BLaER1 (cell line): ENCODE data around the gene SOX5.
"Not testable (repeated sequence)": the region's sequence is repeated elsewhere in the genome, so short reads cannot be mapped to it uniquely, and the experiment has no call there.

Source experiments
- H3K27ac ChIP-seq: shearing (Covaris generic); formaldehyde crosslinking; 2 replicates; pipeline ENCODE4 v1.8.1; 2022
- H3K27me3 ChIP-seq: shearing (Covaris generic); formaldehyde crosslinking; 2 replicates; pipeline ENCODE4 v1.8.1; 2022
- H3K36me3 ChIP-seq: shearing (Covaris generic); formaldehyde crosslinking; 2 replicates; pipeline ENCODE4 v1.8.1; 2022
- H3K4me1 ChIP-seq: shearing (Covaris generic); formaldehyde crosslinking; 2 replicates; pipeline ENCODE4 v1.8.1; 2022
- H3K4me2 ChIP-seq: shearing (Covaris generic); formaldehyde crosslinking; 2 replicates; pipeline ENCODE4 v1.8.1; 2022
- H3K4me3 ChIP-seq: shearing (Covaris generic); formaldehyde crosslinking; 2 replicates; pipeline ENCODE4 v1.8.1; 2022
- H3K9ac ChIP-seq: shearing (Covaris generic); formaldehyde crosslinking; 2 replicates; pipeline ENCODE4 v1.8.1; 2022
- H3K9me3 ChIP-seq: shearing (Covaris generic); formaldehyde crosslinking; 2 replicates; pipeline ENCODE4 v1.8.1; 2022
- H4K20me1 ChIP-seq: shearing (Covaris generic); formaldehyde crosslinking; 2 replicates; pipeline ENCODE4 v1.8.1; 2022
- Cebpa-rat ChIP-seq: shearing (Covaris generic); IDR thresholded peaks from 2 replicates; pipeline ENCODE4 v1.8.1; 2022

Gene SOX5

GRCh38 chr12:23750923-23751322 lies 198.5 kb downstream of the SOX5 start:
- no peak overlapping the region for H3K4me2 ChIP-seq
- H3K4me3 ChIP-seq: no peak overlapping the region
- no peaks in the 10 kb centered on the region for H3K4me1 ChIP-seq
- no peaks in the 10 kb centered on the region for H3K36me3 ChIP-seq
- H3K27ac ChIP-seq: no peak overlapping the region
- no peaks in the 10 kb centered on the region for H3K9me3 ChIP-seq
- H4K20me1 ChIP-seq: no peaks in the 10 kb centered on the region
- no peak for TF ChIP-seq Cebpa-rat
- H3K9ac ChIP-seq: no peak overlapping the region
- H3K27me3 ChIP-seq: no peaks in the 10 kb centered on the region

DNA sequence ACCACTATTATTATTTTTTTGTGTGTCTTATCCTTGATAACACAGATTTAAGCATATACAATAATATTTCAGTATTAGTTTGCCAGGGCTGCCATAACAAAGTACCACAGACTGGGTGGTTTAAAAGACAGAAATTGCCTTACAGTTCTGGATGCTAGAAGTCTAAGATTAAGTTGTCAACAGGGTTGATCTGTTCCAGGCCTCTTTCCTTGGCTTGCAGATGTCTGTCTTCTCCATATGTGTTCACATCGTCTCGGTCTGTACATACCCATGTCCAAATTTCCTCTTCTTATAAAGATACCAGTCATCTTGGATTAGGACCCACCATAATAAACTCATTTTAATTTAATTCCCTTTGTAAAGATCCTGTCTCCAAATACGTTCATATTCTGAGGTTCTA lies 204.8 kb downstream of the SOX5 start:
- H3K4me1 ChIP-seq: no peaks in the 10 kb centered on the region
- no peaks in the 10 kb centered on the region for H3K36me3 ChIP-seq
- no peaks in the 10 kb centered on the region for H3K9me3 ChIP-seq
- no peak overlapping the region for H3K9ac ChIP-seq
- no peak overlapping the region for H3K27ac ChIP-seq
- H3K4me2 ChIP-seq: no peak overlapping the region
- no peaks in the 10 kb centered on the region for H4K20me1 ChIP-seq
- no peak for TF ChIP-seq Cebpa-rat
- no peak overlapping the region for H3K4me3 ChIP-seq
- no peaks in the 10 kb centered on the region for H3K27me3 ChIP-seq

- Histone ChIP-seq H3K27ac (no peak overlapping the region), H3K9ac (no peak overlapping the region), H3K4me1 (no peaks in the 10 kb centered on the region), H3K9me3 (no peaks in the 10 kb centered on the region), H3K4me2 (no peak overlapping the region), H3K4me3 (no peak overlapping the region), H3K36me3 (no peaks in the 10 kb centered on the region), H4K20me1 (no peaks in the 10 kb centered on the region), H3K27me3 (no peaks in the 10 kb centered on the region)
- no peak for TF ChIP-seq Cebpa-rat
Observed at GRCh38 chr12:23742574-23742973, 206.9 kb downstream of the SOX5 start.

GRCh38 chr12:23731493-23731892 lies 218.0 kb downstream of the SOX5 start:
- no peak overlapping the region for H3K4me3 ChIP-seq
- no peak overlapping the region for H3K9ac ChIP-seq
- H3K27me3 ChIP-seq: no peaks in the 10 kb centered on the region
- no peak overlapping the region for H3K4me2 ChIP-seq
- no peak overlapping the region for H3K27ac ChIP-seq
- no peak for TF ChIP-seq Cebpa-rat
- no peaks in the 10 kb centered on the region for H4K20me1 ChIP-seq
- no peaks in the 10 kb centered on the region for H3K9me3 ChIP-seq
- no peaks in the 10 kb centered on the region for H3K4me1 ChIP-seq
- no peaks in the 10 kb centered on the region for H3K36me3 ChIP-seq

DNA sequence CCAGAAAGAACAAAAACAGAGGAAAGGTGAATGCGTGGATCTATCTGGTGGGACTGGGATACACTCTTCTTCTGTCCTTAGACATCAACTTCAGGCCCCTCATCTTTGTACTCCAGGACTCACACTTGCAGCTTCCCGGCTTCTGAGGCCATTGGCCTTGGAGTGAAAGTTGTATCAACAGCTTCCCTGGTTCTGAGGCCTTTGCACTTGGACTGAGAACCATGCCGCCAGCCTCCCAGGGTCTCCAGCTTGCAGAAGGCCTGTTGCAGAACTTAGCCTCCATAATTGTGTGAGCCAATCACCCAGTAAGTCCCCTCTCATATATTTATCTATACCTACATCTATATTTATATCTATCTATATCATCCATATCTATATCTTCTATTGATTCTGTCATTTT lies 218.4 kb downstream of the SOX5 start:
- Histone ChIP-seq H3K4me3 (no peak overlapping the region), H3K27ac (no peak overlapping the region), H3K9me3 (no peaks in the 10 kb centered on the region), H3K4me1 (no peaks in the 10 kb centered on the region), H3K4me2 (no peak overlapping the region), H4K20me1 (no peaks in the 10 kb centered on the region), H3K9ac (no peak overlapping the region), H3K36me3 (no peaks in the 10 kb centered on the region), H3K27me3 (no peaks in the 10 kb centered on the region)
- TF ChIP-seq Cebpa-rat: no peak

- Histone ChIP-seq H3K9me3 (no peaks in the 10 kb centered on the region), H4K20me1 (no peaks in the 10 kb centered on the region), H3K27me3 (no peaks in the 10 kb centered on the region), H3K27ac (no peak overlapping the region), H3K9ac (no peak overlapping the region), H3K4me1 (no peaks in the 10 kb centered on the region), H3K4me3 (no peak overlapping the region), H3K4me2 (no peak overlapping the region), H3K36me3 (no peaks in the 10 kb centered on the region)
- no peak for TF ChIP-seq Cebpa-rat
Observed at GRCh38 chr12:23729359-23729758, 220.1 kb downstream of the SOX5 start.

- H3K27ac ChIP-seq: no peak overlapping the region
- no peaks in the 10 kb centered on the region for H3K9me3 ChIP-seq
- H4K20me1 ChIP-seq: no peaks in the 10 kb centered on the region
- no peak overlapping the region for H3K4me3 ChIP-seq
- H3K36me3 ChIP-seq: no peaks in the 10 kb centered on the region
- H3K9ac ChIP-seq: no peak overlapping the region
- no peaks in the 10 kb centered on the region for H3K4me1 ChIP-seq
- TF ChIP-seq Cebpa-rat: no peak
- no peaks in the 10 kb centered on the region for H3K27me3 ChIP-seq
- H3K4me2 ChIP-seq: no peak overlapping the region
Observed at GRCh38 chr12:23726646-23727045, 222.8 kb downstream of the SOX5 start.

- no peak overlapping the region for H3K4me3 ChIP-seq
- H3K4me2 ChIP-seq: no peak overlapping the region
- H3K9me3 ChIP-seq: no peaks in the 10 kb centered on the region
- H3K27ac ChIP-seq: no peak overlapping the region
- no peak for TF ChIP-seq Cebpa-rat
- H3K9ac ChIP-seq: no peak overlapping the region
- no peaks in the 10 kb centered on the region for H4K20me1 ChIP-seq
- no peaks in the 10 kb centered on the region for H3K27me3 ChIP-seq
- H3K4me1 ChIP-seq: no peaks in the 10 kb centered on the region
- no peaks in the 10 kb centered on the region for H3K36me3 ChIP-seq
Observed at GRCh38 chr12:23722655-23723054, 226.8 kb downstream of the SOX5 start.

DNA sequence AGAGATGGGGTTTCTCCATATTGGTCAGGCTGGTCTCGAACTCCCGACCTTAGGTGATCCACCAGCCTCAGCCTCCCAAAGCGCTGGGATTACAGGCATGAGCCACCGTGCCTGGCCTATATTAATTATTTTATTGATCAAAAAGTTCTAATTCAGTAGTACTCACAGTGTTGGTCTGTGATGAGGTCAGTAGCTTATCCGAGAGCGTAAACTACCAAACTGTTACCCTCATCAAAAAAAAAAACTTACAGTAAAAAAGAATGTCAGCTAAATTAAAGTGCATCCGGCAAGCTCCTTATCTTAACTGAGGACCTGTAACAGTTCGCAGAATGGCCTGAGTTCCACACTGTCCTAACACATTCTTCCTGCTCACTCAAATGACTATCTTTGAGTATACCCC lies 228.2 kb downstream of the SOX5 start:
- Histone ChIP-seq H3K36me3 (no peaks in the 10 kb centered on the region), H3K4me2 (no peak overlapping the region), H3K9me3 (no peaks in the 10 kb centered on the region), H3K4me3 (no peak overlapping the region), H4K20me1 (no peaks in the 10 kb centered on the region), H3K27ac (no peak overlapping the region), H3K4me1 (no peaks in the 10 kb centered on the region), H3K9ac (no peak overlapping the region), H3K27me3 (no peaks in the 10 kb centered on the region)
- TF ChIP-seq Cebpa-rat: no peak

- Histone ChIP-seq H3K36me3 (no peaks in the 10 kb centered on the region), H3K9me3 (no peaks in the 10 kb centered on the region), H3K4me3 (no peak overlapping the region), H4K20me1 (no peaks in the 10 kb centered on the region), H3K27ac (no peak overlapping the region), H3K4me2 (no peak overlapping the region), H3K27me3 (no peaks in the 10 kb centered on the region), H3K4me1 (no peaks in the 10 kb centered on the region), H3K9ac (no peak overlapping the region)
- TF ChIP-seq Cebpa-rat: no peak
Observed at GRCh38 chr12:23719493-23719892, 230.0 kb downstream of the SOX5 start.

DNA sequence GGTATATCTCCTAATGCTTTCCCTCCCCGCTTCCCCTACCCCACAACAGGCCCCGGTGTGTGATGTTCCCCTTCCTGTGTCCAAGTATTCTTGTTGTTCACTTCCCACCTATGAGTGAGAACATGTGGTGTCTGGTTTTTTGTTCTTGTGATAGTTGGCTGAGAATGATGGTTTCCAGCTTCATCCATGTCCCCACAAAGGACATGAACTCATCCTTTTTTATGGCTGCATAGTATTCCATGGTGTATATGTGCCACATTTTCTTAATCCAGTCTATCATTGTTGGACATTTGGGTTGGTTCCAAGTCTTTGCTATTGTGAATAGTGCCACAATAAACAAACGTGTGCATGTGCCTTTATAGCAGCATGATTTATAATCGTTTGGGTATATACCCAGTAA lies 239.1 kb downstream of the SOX5 start:
- H3K4me1 ChIP-seq, H3K9me3 ChIP-seq, H3K27ac ChIP-seq, H3K27me3 ChIP-seq, H3K36me3 ChIP-seq, H3K9ac ChIP-seq, H3K4me3 ChIP-seq, H4K20me1 ChIP-seq, H3K4me2 ChIP-seq: not testable (repeated sequence)
